Right lobe of liver (tissue), 6 donors: Measurements from ENCODE around the gene ANKRD55. TPM values are rescaled to one million over a fixed set of nuclear protein-coding genes. Genes with fewer than 3 reads are reported as not detected.

Experiments used
- ATAC-seq, 4 donors: fragments of 200-7000 bp; cut with Tn5 transposase; one replicate each; pipeline ENCODE4 v1.9.1; 2020; ENCODE audit warnings: mild to moderate bottlenecking in 4 of 4, moderate library complexity in 4 of 4
- DNase-seq, 3 donors: peaks; one replicate each; pipeline ENCODE4 v3.0.0-alpha.2; 2020
- H3K27ac ChIP-seq, 3 donors: fragments of 200-600 bp; one replicate each; pipeline ENCODE4 v1.8.0; 2022
- H3K27me3 ChIP-seq, 2 donors: fragments of 200-600 bp; one replicate each; pipeline ENCODE4 v1.8.0; 2022
- H3K36me3 ChIP-seq, 4 donors: fragments of 200-600 bp; sonication (generic) in 1 of 4; one replicate each; pipeline versions ENCODE4 v1.5.1 to v1.8.0; 2017 to 2022; ENCODE audit warnings: control low read depth in 1 of 4
- H3K4me1 ChIP-seq, 4 donors: fragments of 200-600 bp; sonication (generic) in 1 of 4; one replicate each; pipeline versions ENCODE4 v1.5.1 to v1.8.0; 2017 to 2022; ENCODE audit warnings: control low read depth in 1 of 4
- H3K4me3 ChIP-seq, 3 donors: fragments of 200-600 bp; one replicate each; pipeline ENCODE4 v1.8.0; 2022
- H3K9me3 ChIP-seq, 4 donors: fragments of 200-600 bp; sonication (generic) in 1 of 4; one replicate each; pipeline versions ENCODE4 v1.5.1 to v1.8.0; 2017 to 2022; ENCODE audit warnings: control low read depth in 1 of 4
- POLR2A ChIP-seq: fragments of 450-650 bp; IDR thresholded peaks from one replicate; pipeline ENCODE4 v1.6.1; 2017; ENCODE audit warnings: antibody characterized with exemption, mild to moderate bottlenecking
- WGBS: methylation state at CpG from one replicate; pipeline ENCODE4 v1.1.6; 2018; ENCODE audit warnings: low coverage, low lambda C conversion rate; ENCODE audit not compliant: insufficient coverage; ENCODE audit errors: missing lambda C conversion rate; 5-methylcytosine and 5-hydroxymethylcytosine counted together
- intact Hi-C, 2 donors: fragments of 100-400 bp; cut with DNase I; formaldehyde crosslinking; loops; one replicate each; pipeline versions ENCODE4 v1.11.2 to v1.14.1; 2022
- total RNA-seq, 6 experiments: library from RNA; depleted of rRNA in 2 of 6; stranded (reverse); fragments of >200 nt in 2 of 6; fragmentation: NEBNext Ultra II Directional in 3 of 6; extraction: Animal tissue kit (Norgen Biotek cat#: 25700) in 3 of 6; gene quantifications; one replicate each; pipeline versions ENCODE4 v1.1.0 to v1.2.4, GENCODE V29; 2016 to 2023
- TF ChIP-seq, protein P1 (sequence below), 4 donors: fragments of 200-600 bp in 3 of 4; fragments of 450-650 bp in 1 of 4; IDR thresholded peaks; one replicate each; pipeline versions ENCODE4 v1.5.1 to v1.8.0; 2016 to 2022; ENCODE audit warnings: antibody characterized with exemption in 4 of 4, mild to moderate bottlenecking in 2 of 4
- donor health status: DM: no; HTN: yes; CAD: no.
- donor health status: DM: no; HTN: no; CAD: no.
- donor health status: DM: no; HTN: no; CAD: no.
- donor health status: DM: no; HTN: yes; CAD: no.
- donor health status: DM: no; HTN: yes; CAD: no.

The ANKRD55 gene
- total RNA-seq, 6 experiments from 2014 or later, result 0.68 to 2.2 (median 1.2) TPM

DNA sequence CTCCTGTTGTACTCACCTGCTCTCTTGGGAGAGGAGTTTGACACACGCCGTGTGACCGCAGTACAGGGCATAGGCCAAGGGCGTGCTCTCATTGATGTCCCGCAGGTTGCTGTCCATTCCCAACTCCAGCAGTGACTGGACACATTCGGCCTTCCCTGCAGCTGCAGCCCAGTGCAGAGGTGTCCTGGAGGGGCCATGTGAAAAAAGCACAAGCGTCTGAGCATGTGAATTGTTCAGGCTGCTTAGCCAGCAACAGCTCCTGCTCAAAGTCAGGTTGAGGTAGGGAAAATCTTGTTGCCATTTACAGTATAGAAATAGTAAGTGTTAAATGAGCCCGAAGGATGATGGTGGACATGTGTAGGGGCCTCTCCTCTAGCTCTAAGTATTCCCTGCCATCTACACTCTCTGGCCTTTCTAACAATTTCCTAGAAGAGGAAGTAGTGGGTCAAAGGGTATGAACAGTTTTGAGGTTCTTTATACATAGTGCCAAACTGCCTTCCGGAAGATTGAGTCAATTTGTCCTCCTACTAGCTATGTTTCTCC is 116.5 kb downstream of the ANKRD55 start:
- peak overlapping the region in 1 of 3 donors; percentile 35 for H3K27ac ChIP-seq
- peak; percentile 98 to 99 (median 98) for ATAC-seq
- 28% methylated on average over 7 of the region's 9 CpGs for WGBS
- no peaks in the 10 kb centered on the region for H3K9me3 ChIP-seq
- TF ChIP-seq, protein P1, sequence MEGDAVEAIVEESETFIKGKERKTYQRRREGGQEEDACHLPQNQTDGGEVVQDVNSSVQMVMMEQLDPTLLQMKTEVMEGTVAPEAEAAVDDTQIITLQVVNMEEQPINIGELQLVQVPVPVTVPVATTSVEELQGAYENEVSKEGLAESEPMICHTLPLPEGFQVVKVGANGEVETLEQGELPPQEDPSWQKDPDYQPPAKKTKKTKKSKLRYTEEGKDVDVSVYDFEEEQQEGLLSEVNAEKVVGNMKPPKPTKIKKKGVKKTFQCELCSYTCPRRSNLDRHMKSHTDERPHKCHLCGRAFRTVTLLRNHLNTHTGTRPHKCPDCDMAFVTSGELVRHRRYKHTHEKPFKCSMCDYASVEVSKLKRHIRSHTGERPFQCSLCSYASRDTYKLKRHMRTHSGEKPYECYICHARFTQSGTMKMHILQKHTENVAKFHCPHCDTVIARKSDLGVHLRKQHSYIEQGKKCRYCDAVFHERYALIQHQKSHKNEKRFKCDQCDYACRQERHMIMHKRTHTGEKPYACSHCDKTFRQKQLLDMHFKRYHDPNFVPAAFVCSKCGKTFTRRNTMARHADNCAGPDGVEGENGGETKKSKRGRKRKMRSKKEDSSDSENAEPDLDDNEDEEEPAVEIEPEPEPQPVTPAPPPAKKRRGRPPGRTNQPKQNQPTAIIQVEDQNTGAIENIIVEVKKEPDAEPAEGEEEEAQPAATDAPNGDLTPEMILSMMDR (IDR thresholded peaks at IDR 0.05), result no peak
- TF ChIP-seq POLR2A, result no peak
- intact Hi-C loops, result no loop called here
- H3K36me3 ChIP-seq, result no peaks in the 10 kb centered on the region
- DNase-seq, result peak; percentile 63 to 86 (median 72)
- H3K27me3 ChIP-seq, result no peaks in the 10 kb centered on the region
- H3K4me3 ChIP-seq, result peak overlapping the region in 1 of 3 donors; percentile 31
- peaks cover 0 to 9% (median 3%) of the 10 kb centered on the region in 4 donors for H3K4me1 ChIP-seq

DNA sequence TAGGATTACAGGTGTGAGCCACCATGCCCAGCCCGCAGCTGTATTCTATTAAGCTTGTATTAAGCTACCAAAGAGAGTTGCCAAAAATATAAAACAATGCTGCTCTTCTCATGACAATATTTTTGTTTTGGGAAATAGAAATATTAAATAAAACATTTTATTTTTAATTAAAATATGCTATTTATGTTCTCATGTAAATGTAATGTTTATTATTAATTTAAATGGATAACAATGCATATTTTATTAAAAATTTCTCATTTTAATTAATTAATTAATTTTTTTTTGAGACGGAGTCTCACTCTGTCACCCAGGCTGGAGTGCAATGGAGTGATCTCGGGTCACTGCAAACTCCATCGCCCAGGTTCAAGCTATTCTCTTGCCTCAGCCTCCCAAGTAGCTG is 117.5 kb downstream of the ANKRD55 start:
- intact Hi-C loops, result no loop called here
- Histone ChIP-seq H3K27ac (no peak overlapping the region), H3K4me3 (peak overlapping the region in 1 of 3 donors; percentile 15), H3K36me3 (no peaks in the 10 kb centered on the region), H3K4me1 (peaks cover 0 to 9% (median 3%) of the 10 kb centered on the region in 4 donors), H3K27me3 (no peaks in the 10 kb centered on the region), H3K9me3 (no peaks in the 10 kb centered on the region)
- DNase-seq (no peak), ATAC-seq (no peak)
- 78% methylated on average over 4 of the region's 4 CpGs for WGBS
- no peak for TF ChIP-seq POLR2A
- TF ChIP-seq, protein P1 (IDR thresholded peaks at IDR 0.05), result no peak

DNA sequence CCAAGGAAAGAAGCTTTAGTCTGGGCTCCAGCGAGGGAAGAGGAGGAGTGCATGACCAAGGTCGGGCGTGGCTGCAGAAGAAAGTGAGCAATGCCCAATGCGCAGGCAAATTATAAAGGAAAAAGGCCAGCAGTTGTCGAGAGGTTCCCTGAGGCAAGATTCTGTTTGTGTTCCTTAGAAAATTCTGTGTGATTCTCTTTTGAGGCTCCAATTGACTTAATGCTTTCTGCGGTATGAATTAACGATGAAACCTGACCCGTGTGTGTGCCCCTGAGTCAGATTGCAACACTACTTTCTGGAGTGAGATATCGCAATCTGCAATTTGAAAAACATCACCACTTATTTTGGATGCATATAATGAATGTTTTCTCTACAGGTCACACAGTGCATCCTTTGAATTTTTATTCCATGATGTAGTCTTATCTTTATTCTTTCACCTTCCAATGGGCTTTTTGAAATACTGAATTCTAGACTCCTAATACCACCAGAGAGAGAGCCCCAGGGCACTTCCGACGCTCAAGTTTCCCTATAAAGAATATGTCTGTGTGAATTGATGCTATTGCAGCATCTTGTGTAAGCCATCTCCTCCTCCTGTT is 120.5 kb downstream of the ANKRD55 start:
- TF ChIP-seq, protein P1 (IDR thresholded peaks at IDR 0.05), result no peak
- TF ChIP-seq POLR2A, result no peak
- Histone ChIP-seq H3K27me3 (no peaks in the 10 kb centered on the region), H3K27ac (no peak overlapping the region), H3K9me3 (no peaks in the 10 kb centered on the region), H3K4me3 (no peak overlapping the region), H3K36me3 (no peaks in the 10 kb centered on the region), H3K4me1 (peaks cover 0 to 9% (median 3%) of the 10 kb centered on the region in 4 donors)
- intact Hi-C loops, result no loop called here
- WGBS, result 70% methylated on average over 11 of the region's 11 CpGs
- ATAC-seq (no peak), DNase-seq (no peak)

DNA sequence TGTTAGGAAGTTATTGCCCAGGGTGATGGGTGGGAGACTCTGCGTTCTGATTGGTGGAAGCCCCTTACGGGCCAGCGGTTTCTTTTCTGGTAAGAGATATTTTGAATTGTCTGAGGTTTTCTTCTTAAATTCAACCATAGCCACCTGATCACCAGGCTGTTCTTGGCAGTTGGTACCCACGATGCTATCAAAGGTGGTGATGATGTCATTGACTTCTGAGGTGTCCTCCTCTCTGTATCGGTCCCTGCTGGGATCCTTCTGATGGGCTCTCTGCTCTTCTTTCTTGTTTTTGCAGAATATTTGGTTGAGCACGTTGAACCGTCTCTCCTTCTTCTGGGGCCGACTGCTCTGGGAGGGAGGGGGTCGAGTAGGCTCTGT is 121.7 kb downstream of the ANKRD55 start:
- H3K36me3 ChIP-seq, result no peaks in the 10 kb centered on the region
- intact Hi-C loops, result no loop called here
- H3K4me3 ChIP-seq, result no peak overlapping the region
- H3K27me3 ChIP-seq, result no peaks in the 10 kb centered on the region
- ATAC-seq (no peak), DNase-seq (no peak)
- TF ChIP-seq, protein P1 (IDR thresholded peaks at IDR 0.05), result no peak
- TF ChIP-seq POLR2A, result no peak
- H3K9me3 ChIP-seq, result no peaks in the 10 kb centered on the region
- H3K4me1 ChIP-seq, result peaks cover 0 to 3% (median under 1%) of the 10 kb centered on the region in 4 donors
- WGBS, result 89% methylated on average over 3 of the region's 9 CpGs
- no peak overlapping the region for H3K27ac ChIP-seq
